HG03064 (cell line): Measurements from ENCODE around the gene NUB1.

Source experiments
- ATAC-seq: cut with Tn5 transposase; IDR thresholded peaks from one replicate; pipeline ENCODE4 v1.9.1; 2021; ENCODE audit warnings: low read depth; ENCODE audit not compliant: unreplicated experiment

NUB1 gene

GRCh38 chr7:151386301-151387160 lies 44.9 kb downstream of the NUB1 start:
- ATAC-seq: no peak

GRCh38 chr7:151387161-151388006 lies 45.8 kb downstream of the NUB1 start:
- no peak for ATAC-seq

DNA sequence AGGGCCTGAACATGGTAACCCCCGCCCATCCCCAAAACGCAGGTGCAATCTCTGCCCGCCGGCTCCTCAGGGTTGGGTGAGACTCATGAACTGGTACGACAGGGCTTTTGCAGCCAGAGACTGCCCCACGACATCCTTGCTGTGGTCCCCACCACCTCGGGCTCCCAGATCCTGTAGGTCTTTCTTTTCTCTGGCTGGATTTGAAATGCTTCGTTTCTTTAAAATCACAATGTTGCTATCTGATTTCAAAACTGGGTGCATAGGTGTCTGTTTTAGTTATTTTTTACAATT lies 46.3 kb downstream of the NUB1 start:
- ATAC-seq: no peak

DNA sequence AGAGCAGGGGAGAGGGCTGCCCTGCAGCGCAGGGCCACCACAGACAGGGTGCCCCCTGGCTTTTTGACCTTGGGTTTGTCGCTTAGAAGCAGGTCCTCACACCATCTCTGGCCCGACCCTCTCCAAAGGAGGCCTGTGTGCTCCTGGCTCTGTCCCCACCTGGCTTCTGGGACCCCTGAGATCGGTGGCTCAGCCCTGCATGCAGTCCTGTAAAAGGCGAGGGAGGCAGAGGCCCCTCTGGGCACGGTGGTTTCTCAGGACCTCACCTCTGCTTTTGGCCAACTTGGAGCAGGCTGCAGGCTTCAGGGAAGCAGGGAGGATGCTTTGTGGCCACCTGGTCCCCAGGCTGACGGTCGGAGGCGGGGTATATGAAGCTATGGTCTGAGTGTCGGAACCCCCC lies 46.8 kb downstream of the NUB1 start:
- ATAC-seq: no peak

GRCh38 chr7:151389096-151389767 lies 47.6 kb downstream of the NUB1 start:
- ATAC-seq: no peak

DNA sequence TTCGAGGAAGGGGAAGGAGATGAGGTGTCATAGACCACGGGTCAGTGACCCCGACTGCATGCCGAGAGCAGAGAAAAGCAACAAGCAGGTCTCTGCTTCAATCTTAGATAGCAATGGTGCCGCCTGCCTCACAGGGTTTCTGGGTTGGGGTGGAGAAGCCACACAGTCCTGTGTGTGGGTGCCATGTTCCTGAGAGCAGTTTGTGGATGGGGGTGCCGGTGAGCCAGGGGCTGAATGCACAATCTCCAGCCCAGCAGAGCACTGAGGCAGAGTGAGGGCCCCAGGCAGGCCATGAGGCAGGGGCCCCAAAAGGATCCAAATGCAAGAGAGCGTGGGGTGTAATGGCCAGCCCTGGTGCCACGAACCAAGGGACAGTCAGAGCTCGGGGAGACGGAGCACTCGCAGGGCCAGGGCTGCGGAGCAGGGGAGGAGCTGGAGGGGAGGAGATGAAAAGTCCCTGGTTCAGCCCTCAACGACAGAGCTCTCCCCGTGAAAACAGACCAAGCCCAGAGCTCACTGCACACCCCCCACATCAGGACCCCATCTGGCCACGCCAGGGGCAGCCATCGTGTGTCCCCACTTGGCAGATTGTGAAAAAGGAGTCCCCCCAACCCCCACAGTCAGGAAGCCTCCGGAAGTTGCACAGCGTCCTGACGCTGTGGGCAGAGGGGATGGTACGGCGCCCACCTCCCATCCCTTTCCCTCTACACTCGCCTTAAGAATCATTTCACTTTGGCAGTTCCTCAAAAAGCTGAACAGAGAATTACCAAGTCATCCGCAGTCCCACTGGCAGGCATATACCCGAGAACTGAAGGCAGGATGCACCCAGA lies 48.4 kb downstream of the NUB1 start:
- no peak for ATAC-seq

GRCh38 chr7:151390598-151391357 lies 49.2 kb downstream of the NUB1 start:
- no peak for ATAC-seq

DNA sequence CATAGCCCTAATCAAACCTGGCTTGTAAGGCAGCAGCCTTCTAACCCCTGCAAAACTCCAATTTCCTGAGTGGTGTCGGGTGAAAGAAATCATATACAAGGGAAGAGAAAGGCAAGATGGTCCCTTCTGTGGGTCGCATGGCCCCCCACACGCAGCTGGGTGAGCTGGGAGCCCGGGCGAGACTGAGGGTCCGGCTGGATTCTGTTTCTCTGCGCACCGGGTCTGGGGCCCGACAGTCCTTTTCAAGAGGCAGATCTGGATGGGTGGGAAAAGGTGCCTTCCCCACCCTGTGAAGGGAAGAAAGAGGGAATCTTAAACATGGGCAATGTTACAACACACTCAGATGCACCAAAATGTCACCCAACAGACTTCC lies 49.7 kb downstream of the NUB1 start:
- ATAC-seq: no peak

- no peak for ATAC-seq
These were observed 50.4 kb downstream of the NUB1 start for GRCh38 chr7:151392002-151392401.

DNA sequence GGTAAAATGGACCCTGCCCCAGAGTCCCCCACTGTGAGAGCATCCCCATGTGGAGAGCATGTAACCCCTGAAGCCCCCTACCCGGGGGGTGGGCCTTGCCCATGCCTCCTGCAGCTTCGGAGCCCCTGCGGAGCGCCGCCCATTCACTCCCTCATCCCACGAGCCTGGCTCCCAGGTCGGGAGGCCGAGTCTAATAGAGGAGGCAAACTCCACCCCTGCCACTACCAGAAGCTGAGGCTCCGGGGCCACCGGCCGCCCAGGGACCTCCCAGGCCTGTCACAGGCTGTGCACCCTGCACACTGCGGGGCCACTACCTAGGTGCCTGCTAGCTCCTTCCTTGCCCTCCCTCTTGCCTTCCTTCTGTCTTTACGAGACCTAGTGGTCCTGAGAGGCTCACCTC lies 50.8 kb downstream of the NUB1 start:
- ATAC-seq: no peak

DNA sequence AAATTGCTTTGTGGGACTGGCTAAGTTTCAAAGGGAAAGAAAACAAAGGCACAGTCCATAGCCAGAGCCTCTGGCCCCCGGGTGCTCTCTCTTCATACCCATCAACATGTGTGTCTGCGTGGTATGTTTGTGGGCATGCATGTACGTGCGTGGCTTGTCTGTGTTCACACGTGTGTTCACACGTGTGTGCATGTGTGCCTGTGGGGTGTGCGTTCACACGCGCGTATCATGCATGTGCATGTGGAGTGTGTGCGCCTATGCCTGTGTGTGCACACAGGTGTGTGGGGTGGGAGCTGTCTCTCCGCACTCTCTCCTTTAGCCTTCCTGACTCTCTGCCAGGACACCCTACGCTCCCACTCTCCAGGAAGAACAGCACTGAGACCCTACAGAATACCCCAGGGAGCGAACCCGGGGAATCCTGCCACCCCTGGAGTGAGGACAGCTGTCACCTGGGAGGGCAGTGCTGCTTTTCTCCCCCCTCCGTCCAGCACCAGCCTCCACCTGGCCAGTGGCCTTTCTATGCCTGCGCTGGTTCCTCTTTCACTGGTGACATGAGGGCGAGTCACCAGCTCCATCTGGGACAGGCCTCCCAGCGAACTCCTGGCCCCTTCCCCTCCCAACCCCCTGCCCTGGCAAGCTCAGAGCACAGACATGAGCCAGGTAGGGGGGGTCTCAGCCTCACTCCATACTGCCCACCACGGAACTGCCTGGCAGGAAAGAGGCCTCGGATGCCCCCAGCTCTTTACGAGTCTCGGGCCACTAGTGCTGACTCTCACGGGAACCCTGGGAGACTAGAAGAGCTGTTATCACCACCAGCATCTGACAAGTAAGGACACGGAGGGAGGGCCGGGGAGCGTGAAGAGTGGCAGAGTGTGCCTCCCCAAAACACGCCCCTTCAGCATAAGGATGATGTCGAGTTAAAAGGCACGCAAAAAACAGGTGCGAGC lies 51.7 kb downstream of the NUB1 start:
- no peak for ATAC-seq

DNA sequence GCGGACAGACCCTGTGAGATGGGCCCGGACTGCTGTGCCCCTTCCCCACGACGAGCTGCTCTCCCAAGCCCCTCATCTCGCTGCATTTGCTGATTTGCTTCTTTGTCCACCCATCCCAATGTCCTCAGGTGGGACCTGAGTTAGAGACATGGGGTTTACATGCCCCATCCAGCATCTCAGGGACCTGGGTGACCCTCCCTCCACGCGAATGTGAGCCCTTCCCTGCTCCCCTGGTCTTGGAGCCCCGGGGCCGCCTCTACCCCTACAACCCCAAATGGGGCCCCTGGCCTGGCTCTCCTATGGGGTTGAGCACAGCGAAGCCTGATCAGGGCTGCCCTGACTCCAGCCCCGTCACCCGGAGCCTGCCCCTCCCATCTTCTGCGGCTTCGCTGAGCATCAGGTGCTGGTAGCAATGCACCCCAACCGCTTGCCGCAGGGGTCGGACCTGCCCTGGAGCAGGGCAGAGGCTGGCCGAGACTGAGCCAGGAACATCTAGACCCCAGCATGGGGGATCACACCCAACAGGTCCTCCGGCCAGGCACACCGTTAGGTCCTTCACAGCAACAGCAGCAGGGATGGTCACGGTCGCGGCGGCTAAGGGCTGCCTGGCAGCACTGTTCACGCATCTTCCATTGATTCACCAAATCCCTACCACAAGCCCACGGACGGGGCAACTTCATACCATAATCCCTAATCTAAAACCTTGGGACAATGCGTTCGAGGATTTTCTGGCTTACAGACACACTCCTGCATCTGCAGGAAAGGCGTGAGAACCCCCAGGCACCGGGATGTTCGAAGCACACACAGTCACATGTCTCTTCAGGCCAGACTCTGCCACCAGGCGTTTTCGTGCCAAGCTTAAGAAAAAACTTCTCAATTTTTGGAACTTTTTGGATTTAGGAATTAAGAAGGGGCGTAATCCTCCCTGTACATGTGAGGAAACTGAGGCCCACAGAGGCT lies 52.7 kb downstream of the NUB1 start:
- no peak for ATAC-seq

DNA sequence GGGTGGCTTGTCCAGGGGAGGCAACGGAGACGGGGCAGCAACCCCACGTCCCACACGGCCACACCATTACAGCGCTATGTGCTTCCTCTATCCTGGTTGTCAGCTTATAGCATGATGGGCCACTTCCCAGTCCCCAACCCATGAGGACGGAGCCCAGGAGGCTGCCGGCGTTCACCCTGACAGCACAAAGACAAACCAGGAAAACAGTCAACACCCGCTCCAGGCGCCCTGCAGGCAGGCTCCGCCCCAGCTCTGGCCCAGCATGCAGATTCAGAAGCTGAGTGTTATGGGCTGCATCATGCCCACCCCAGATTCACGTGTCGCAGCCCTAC lies 53.4 kb downstream of the NUB1 start:
- no peak for ATAC-seq

DNA sequence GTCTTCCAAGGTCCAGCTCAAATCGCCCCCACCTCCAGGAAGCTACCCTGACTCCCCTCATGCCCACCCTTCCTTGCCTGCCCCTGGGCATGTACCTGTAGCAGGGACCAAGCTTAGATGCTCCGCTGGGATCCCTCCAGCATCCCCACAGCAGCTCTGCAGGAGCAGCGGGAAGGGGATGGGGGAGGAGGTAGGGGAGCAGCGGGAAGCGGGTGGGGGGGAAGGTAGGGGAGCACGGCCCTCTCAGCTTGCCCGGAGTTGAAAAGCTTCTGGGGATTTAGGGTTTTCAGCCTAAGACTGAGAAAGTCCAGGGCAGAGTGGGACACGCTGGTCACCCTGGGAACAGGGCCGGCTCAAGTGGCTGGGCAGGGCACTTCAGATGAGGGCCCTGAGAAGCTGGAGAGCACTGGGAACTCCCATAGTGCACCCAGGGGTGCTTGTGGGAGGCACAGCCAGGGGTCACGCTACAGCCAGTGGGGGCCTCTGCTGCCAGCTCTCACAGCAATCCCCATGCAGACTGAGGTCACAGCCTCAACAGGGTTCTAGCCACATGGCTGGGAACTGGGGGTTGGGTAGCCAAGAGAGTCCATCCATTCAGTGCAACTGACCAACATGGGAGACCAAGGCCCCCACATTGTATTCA lies 54.8 kb downstream of the NUB1 start:
- no peak for ATAC-seq

- no peak for ATAC-seq
These were observed 55.4 kb downstream of the NUB1 start for GRCh38 chr7:151397026-151397425.

DNA sequence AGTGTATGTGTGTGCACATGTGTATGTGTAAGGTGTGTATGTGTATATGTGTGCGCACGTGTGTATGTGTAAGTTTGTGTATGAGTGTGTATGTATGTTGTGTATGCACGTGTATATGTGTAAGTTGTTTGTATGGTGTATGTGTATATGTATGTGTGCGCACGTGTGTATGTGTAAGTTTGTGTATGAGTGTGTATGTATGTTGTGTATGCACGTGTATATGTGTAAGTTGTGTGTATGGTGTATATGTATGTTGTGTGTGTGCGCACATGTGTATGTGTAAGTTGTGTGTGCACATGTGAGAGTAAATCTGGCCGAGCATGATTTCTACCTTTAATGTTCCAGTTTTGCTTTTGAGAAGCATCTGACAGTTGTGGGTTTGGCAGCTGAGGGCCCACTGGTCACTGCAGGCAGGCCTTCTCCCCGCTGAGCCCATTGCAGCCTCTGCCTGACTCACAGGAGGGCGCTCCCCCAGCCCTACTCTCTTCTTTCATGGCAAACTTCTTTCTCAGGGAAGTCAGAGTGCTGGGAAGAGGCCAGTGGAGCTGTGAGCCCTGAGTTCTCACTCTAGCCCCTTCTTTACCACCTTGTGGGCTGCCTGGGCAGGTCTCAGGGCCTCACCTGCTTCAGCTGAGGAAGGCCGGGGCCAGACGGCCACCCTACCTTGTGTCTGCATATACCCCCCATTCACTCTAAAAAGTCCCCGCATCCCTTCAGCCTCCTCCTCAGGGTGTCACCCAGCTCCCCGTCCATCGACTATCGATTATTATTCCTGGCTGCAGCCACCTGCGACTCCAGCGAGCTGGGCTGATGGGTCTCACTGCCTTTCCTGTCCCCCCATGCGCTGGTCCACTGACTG lies 57.1 kb downstream of the NUB1 start:
- no peak for ATAC-seq

GRCh38 chr7:151399305-151399601 lies 57.6 kb downstream of the NUB1 start:
- ATAC-seq: no peak
